A549 (cell line): ENCODE data around the gene IRAK1. TPM values are rescaled to one million over a fixed set of nuclear protein-coding genes. Genes with fewer than 3 reads are reported as not detected.
"Not testable (repeated sequence)": the region's sequence is repeated elsewhere in the genome, so short reads cannot be mapped to it uniquely, and the experiment has no call there.

Source experiments
- ATAC-seq, 2 experiments: fragments of 200-7000 bp in 1 of 2; fragments of >200 bp in 1 of 2; cut with Nextera tagmentation in 1 of 2; cut with Tn5 transposase in 1 of 2; 3 replicates each; pipeline versions ENCODE4 v1.8.0 to v1.9.1; 2018 to 2020; ENCODE audit warnings: mild to moderate bottlenecking in 1 of 2, moderate library complexity in 1 of 2
- CTCF ChIA-PET: fragments of 300-600 bp; sonication (Branson Sonifier 250); formaldehyde crosslinking; extraction: SDS; loops from one replicate; lab custom pipeline; 2021; ENCODE audit warnings: antibody characterized with exemption, inconsistent platforms; lab: Yijun Ruan, JAX
- POLR2A ChIA-PET: fragments of 350-600 bp; formaldehyde crosslinking; extraction: SDS; loops from one replicate; lab custom pipeline; 2021; ENCODE audit warnings: antibody characterized with exemption, inconsistent platforms; lab: Yijun Ruan, JAX
- DNase-seq, 2 experiments: peaks; one replicate each; pipeline versions ENCODE4 v3.0.0 to v3.0.0-alpha.2; 2011 to 2016; ENCODE audit warnings: low read depth in 1 of 2, low spot score in 1 of 2
- FAIRE-seq: peaks from 2 replicates; lab custom pipeline; 2011; peaks lifted over from hg19 to GRCh38; lab: Jason Lieb, UNC
- H3K27ac ChIP-seq, 2 experiments: fragments of >200 bp; sonication (Bioruptor Twin); formaldehyde crosslinking; 3 replicates each; pipeline ENCODE4 v1.5.1; 2016 to 2017
- H3K4me1 ChIP-seq: fragments of >200 bp; sonication (Bioruptor Twin); formaldehyde crosslinking; 3 replicates; pipeline ENCODE4 v1.6.1; 2016
- H3K4me2 ChIP-seq: fragments of >200 bp; sonication (Bioruptor Twin); formaldehyde crosslinking; 3 replicates; pipeline ENCODE4 v1.6.1; 2016
- H3K4me3 ChIP-seq: fragments of >200 bp; sonication (Bioruptor Twin); formaldehyde crosslinking; 3 replicates; pipeline ENCODE4 v1.5.1; 2016
- H3K9me3 ChIP-seq: fragments of >200 bp; sonication (Bioruptor Twin); formaldehyde crosslinking; 3 replicates; pipeline ENCODE4 v1.6.1; 2016
- CEBPB ChIP-seq, 2 experiments: fragments of >200 bp in 1 of 2; sonication (Bioruptor Twin) in 1 of 2; formaldehyde crosslinking in 1 of 2; IDR thresholded peaks; 2 replicates each; pipeline ENCODE4 v1.6.1; 2012 to 2016
- CHD4 ChIP-seq: fragments of 200-600 bp; sonication (generic); IDR thresholded peaks from 2 replicates; pipeline ENCODE4 v1.6.1; 2016; ENCODE audit warnings: antibody characterized with exemption, mild to moderate bottlenecking, borderline replicate concordance
- CTCF ChIP-seq: fragments of >200 bp; sonication (Bioruptor Twin); formaldehyde crosslinking; IDR thresholded peaks from 3 replicates; pipeline ENCODE4 v1.5.1; 2016
- EHMT2 ChIP-seq: fragments of 200-600 bp; sonication (generic); IDR thresholded peaks from 2 replicates; pipeline ENCODE4 v1.6.1; 2016; ENCODE audit warnings: antibody characterized with exemption, low read depth, mild to moderate bottlenecking, moderate library complexity
- ELK1 ChIP-seq: fragments of 150-350 bp; IDR thresholded peaks from 2 replicates; pipeline ENCODE4 v1.6.1; 2014; ENCODE audit warnings: low read depth, mild to moderate bottlenecking, low read length
- EP300 ChIP-seq, 2 experiments: fragments of >200 bp; sonication (Bioruptor Twin); formaldehyde crosslinking; IDR thresholded peaks; 2 replicates in 1 of 2; 3 replicates in 1 of 2; pipeline ENCODE4 v1.6.1; 2016 to 2017
- FOSL2 ChIP-seq, 2 experiments: fragments of 450-650 bp in 1 of 2; fragments of >200 bp in 1 of 2; sonication (Bioruptor Twin) in 1 of 2; formaldehyde crosslinking; IDR thresholded peaks; 2 replicates each; pipeline versions ENCODE4 v1.5.0 to v1.6.1; 2016 to 2020; ENCODE audit warnings: mild to moderate bottlenecking in 1 of 2, moderate library complexity in 1 of 2
- FOXS1 ChIP-seq: fragments of 250-450 bp; sonication (Bioruptor Pico); IDR thresholded peaks from 2 replicates; pipeline ENCODE4 v1.5.0; 2020; ENCODE audit warnings: mild to moderate bottlenecking, moderate library complexity
- HDAC2 ChIP-seq: fragments of 200-600 bp; sonication (generic); IDR thresholded peaks from 2 replicates; pipeline ENCODE4 v1.6.1; 2016
- HES2 ChIP-seq: fragments of >200 bp; sonication (Bioruptor Twin); formaldehyde crosslinking; IDR thresholded peaks from 2 replicates; pipeline ENCODE4 v1.6.1; 2016
- HMGXB4 ChIP-seq: fragments of 250-450 bp; sonication (Bioruptor Pico); IDR thresholded peaks from 2 replicates; pipeline ENCODE4 v1.5.0; 2021; ENCODE audit warnings: mild to moderate bottlenecking, moderate library complexity, borderline replicate concordance
- HOXA7 ChIP-seq: fragments of 250-450 bp; sonication (Bioruptor Pico); IDR thresholded peaks from 2 replicates; pipeline ENCODE4 v1.5.0; 2020; ENCODE audit warnings: mild to moderate bottlenecking, moderate library complexity
- HOXB5 ChIP-seq: fragments of 250-450 bp; sonication (Bioruptor Pico); IDR thresholded peaks from 2 replicates; pipeline ENCODE4 v1.5.0; 2020; ENCODE audit warnings: mild to moderate bottlenecking, moderate library complexity
- KDM1A ChIP-seq: fragments of 200-600 bp; sonication (generic); IDR thresholded peaks from 2 replicates; pipeline ENCODE4 v1.6.1; 2016; ENCODE audit warnings: low read depth, mild to moderate bottlenecking
- PHF8 ChIP-seq: fragments of 200-600 bp; sonication (generic); IDR thresholded peaks from 2 replicates; pipeline ENCODE4 v1.6.1; 2016; ENCODE audit warnings: low read depth, mild to moderate bottlenecking, antibody characterized with exemption, moderate library complexity, borderline replicate concordance
- REST ChIP-seq: fragments of 200-600 bp; sonication (generic); IDR thresholded peaks from 2 replicates; pipeline ENCODE4 v1.6.1; 2016; ENCODE audit warnings: antibody characterized with exemption, mild to moderate bottlenecking, moderate library complexity
- TP53 ChIP-seq: fragments of 250-450 bp; sonication (Bioruptor Pico); IDR thresholded peaks from 2 replicates; pipeline ENCODE4 v1.5.0; 2021; ENCODE audit warnings: mild to moderate bottlenecking, moderate library complexity
- USF2 ChIP-seq: fragments of 450-650 bp; IDR thresholded peaks from 2 replicates; pipeline ENCODE4 v1.6.1; 2014; ENCODE audit warnings: antibody characterized with exemption
- WGBS: methylation state at CpG from one replicate; pipeline ENCODE4 v1.1.6; 2017; ENCODE audit errors: missing lambda C conversion rate; 5-methylcytosine and 5-hydroxymethylcytosine counted together
- polyA plus RNA-seq, 4 experiments: library from polyadenylated mRNA; depleted of rRNA in 3 of 4; stranded (reverse); fragments of >200 nt; fragmentation: RNase III in 1 of 4; extraction: RNeasy Plus Mini Kit Qiagen cat#74134 plus additional on column Dnase treatment in 1 of 4; gene quantifications; 2 replicates in 3 of 4; 3 replicates in 1 of 4; pipeline ENCODE4 v1.2.3, GENCODE V29; 2011 to 2017

The IRAK1 gene
- polyA plus RNA-seq, 2 of the 4 experiments (the other 2 are of a cell fraction): 73.1 to 177 TPM

GRCh38 chrX:153999359-154000037, 20.2 kb downstream of the IRAK1 start:
- TF ChIP-seq ELK1: no peak
- TF ChIP-seq, all 56 proteins: peak for 0
- H3K4me2 ChIP-seq: no peak overlapping the region
- ATAC-seq (no peak), FAIRE-seq (no peak), DNase-seq (no peak)
- no peak overlapping the region for H3K27ac ChIP-seq
- H3K4me3 ChIP-seq: no peak overlapping the region
- ChIA-PET POLR2A (no interaction called here), CTCF (interaction anchor here (2.9 kb wide), 1 partner anchor 14 kb away, joined by 13 read pairs; no protein-coding TSS in a partner anchor)
- no peaks in the 10 kb centered on the region for H3K9me3 ChIP-seq
- H3K4me1 ChIP-seq: peaks cover 11% of the 10 kb centered on the region
- 89% methylated on average over 18 of the region's 19 CpGs for WGBS

GRCh38 chrX:153995504-153995903, 24.2 kb downstream of the IRAK1 start:
- Histone ChIP-seq H3K4me3 (no peak overlapping the region), H3K27ac (no peak overlapping the region), H3K4me1 (no peaks in the 10 kb centered on the region), H3K4me2 (no peak overlapping the region), H3K9me3 (no peaks in the 10 kb centered on the region)
- no peak for FAIRE-seq
- ChIA-PET POLR2A (interaction anchor here (0.9 kb wide), 1 partner anchor 9 kb away, joined by 3 read pairs; no protein-coding TSS in a partner anchor), CTCF (interaction anchor here (1.1 to 1.4 kb wide), 2 partner anchors 17 to 19 kb away, joined by 4 to 5 read pairs; no protein-coding TSS in a partner anchor)
- DNase-seq: no peak
- no peak for ATAC-seq
- 97% methylated on average over 8 of the region's 8 CpGs for WGBS
- TF ChIP-seq HDAC2: no peak

GRCh38 chrX:153994398-153994797, 25.3 kb downstream of the IRAK1 start:
- no CpG with 5 or more reads among the region's 5 CpGs for whole genome bisulfite sequencing
- POLR2A ChIA-PET, H3K4me3 ChIP-seq, H3K27ac ChIP-seq, FAIRE-seq, H3K4me1 ChIP-seq, ATAC-seq, H3K4me2 ChIP-seq, H3K9me3 ChIP-seq, DNase-seq, CTCF ChIA-PET: not testable (repeated sequence)

- TF ChIP-seq HMGXB4 (CRISPR knock-in tag) (no peak), PHF8 (no peak), HOXA7 (CRISPR knock-in tag) (no peak), USF2 (no peak), REST (no peak), TP53 (no peak), HOXB5 (CRISPR knock-in tag) (no peak), CTCF (no peak), HES2 (no peak), FOSL2 (IDR thresholded peaks at IDR 0.05) (no peak), FOSL2 (CRISPR knock-in tag; IDR thresholded peaks at IDR 0.05) (no peak), EHMT2 (no peak), FOXS1 (CRISPR knock-in tag) (no peak), CEBPB (IDR thresholded peaks at IDR 0.05) (no peak), KDM1A (no peak), EP300 (IDR thresholded peaks at IDR 0.05) (no peak), CHD4 (no peak)
- ChIA-PET POLR2A (no interaction called here), CTCF (interaction anchor here (1.0 kb wide), 1 partner anchor 18 kb away, joined by 3 read pairs; no protein-coding TSS in a partner anchor)
- DNase-seq (no peak), FAIRE-seq (no peak), ATAC-seq (no peak)
- H3K4me3 ChIP-seq: no peak overlapping the region
- H3K27ac ChIP-seq: no peak overlapping the region
- no peaks in the 10 kb centered on the region for H3K4me1 ChIP-seq
- no peak overlapping the region for H3K4me2 ChIP-seq
- WGBS: 85% methylated on average over 10 of the region's 10 CpGs
- no peaks in the 10 kb centered on the region for H3K9me3 ChIP-seq
Observed at GRCh38 chrX:153993978-153994377, 25.7 kb downstream of the IRAK1 start.
